KOPT-K1 (cell line): Measurements from ENCODE around the gene STK32B.
"Not testable (repeated sequence)": the region's sequence is repeated elsewhere in the genome, so short reads cannot be mapped to it uniquely, and the experiment has no call there.

Source experiments
- H3K27ac ChIP-seq: fragments of 200-600 bp; sonication (generic); 2 replicates; pipeline ENCODE4 v1.5.1; 2016; ENCODE audit warnings: antibody characterized with exemption, mild to moderate bottlenecking, low read depth, low read length; ENCODE audit not compliant: poor library complexity, severe bottlenecking
- H3K36me3 ChIP-seq: fragments of 200-600 bp; sonication (generic); 2 replicates; pipeline ENCODE4 v1.5.1; 2017; ENCODE audit warnings: antibody characterized with exemption, mild to moderate bottlenecking, low read length, moderate library complexity; ENCODE audit not compliant: insufficient read depth
- H3K9me3 ChIP-seq: fragments of 200-600 bp; sonication (generic); 2 replicates; pipeline ENCODE4 v1.5.1; 2017; ENCODE audit warnings: antibody characterized with exemption, low read length, mild to moderate bottlenecking; ENCODE audit not compliant: insufficient read depth, poor library complexity, severe bottlenecking

STK32B gene

GRCh38 chr4:5222951-5223350 is 171.7 kb downstream of the STK32B start:
- Histone ChIP-seq H3K27ac (no peak overlapping the region), H3K9me3 (peaks cover 13% of the 10 kb centered on the region), H3K36me3 (no peaks in the 10 kb centered on the region)

GRCh38 chr4:5224340-5224739 is 173.1 kb downstream of the STK32B start:
- Histone ChIP-seq H3K9me3 (peaks cover 13% of the 10 kb centered on the region), H3K27ac (no peak overlapping the region), H3K36me3 (no peaks in the 10 kb centered on the region)

- H3K9me3 ChIP-seq = no peaks in the 10 kb centered on the region
- H3K27ac ChIP-seq = no peak overlapping the region
Measured at GRCh38 chr4:5232549-5232948, 181.3 kb downstream of the STK32B start.

GRCh38 chr4:5237086-5237660 is 185.9 kb downstream of the STK32B start:
- Histone ChIP-seq H3K9me3 (no peaks in the 10 kb centered on the region), H3K36me3 (no peaks in the 10 kb centered on the region), H3K27ac (no peak overlapping the region)

More at GRCh38 chr4:5232549-5232948, 181.3 kb downstream of the STK32B start:
- H3K36me3 ChIP-seq = no peaks in the 10 kb centered on the region

- no peak overlapping the region for H3K27ac ChIP-seq
- no peaks in the 10 kb centered on the region for H3K9me3 ChIP-seq
Measured at GRCh38 chr4:5238173-5238572, 186.9 kb downstream of the STK32B start.

GRCh38 chr4:5247061-5247460 is 195.8 kb downstream of the STK32B start:
- H3K36me3 ChIP-seq, H3K27ac ChIP-seq, H3K9me3 ChIP-seq: not testable (repeated sequence)

More at GRCh38 chr4:5238173-5238572, 186.9 kb downstream of the STK32B start:
- no peaks in the 10 kb centered on the region for H3K36me3 ChIP-seq

GRCh38 chr4:5247735-5248134 is 196.5 kb downstream of the STK32B start:
- H3K9me3 ChIP-seq = no peaks in the 10 kb centered on the region
- H3K27ac ChIP-seq = no peak overlapping the region

GRCh38 chr4:5249727-5250126 is 198.4 kb downstream of the STK32B start:
- H3K36me3 ChIP-seq = no peaks in the 10 kb centered on the region
- H3K9me3 ChIP-seq = no peaks in the 10 kb centered on the region
- no peak overlapping the region for H3K27ac ChIP-seq

More at GRCh38 chr4:5247735-5248134, 196.5 kb downstream of the STK32B start:
- H3K36me3 ChIP-seq = no peaks in the 10 kb centered on the region

GRCh38 chr4:5250536-5250935 is 199.3 kb downstream of the STK32B start:
- not testable (repeated sequence) for H3K27ac ChIP-seq, H3K9me3 ChIP-seq, H3K36me3 ChIP-seq

GRCh38 chr4:5256421-5256820 is 205.1 kb downstream of the STK32B start:
- no peak overlapping the region for H3K27ac ChIP-seq
- no peaks in the 10 kb centered on the region for H3K9me3 ChIP-seq

GRCh38 chr4:5257086-5257485 is 205.8 kb downstream of the STK32B start:
- H3K9me3 ChIP-seq = no peaks in the 10 kb centered on the region
- no peaks in the 10 kb centered on the region for H3K36me3 ChIP-seq
- no peak overlapping the region for H3K27ac ChIP-seq

More at GRCh38 chr4:5256421-5256820, 205.1 kb downstream of the STK32B start:
- no peaks in the 10 kb centered on the region for H3K36me3 ChIP-seq

GRCh38 chr4:5259471-5259870 is 208.2 kb downstream of the STK32B start:
- H3K36me3 ChIP-seq = no peaks in the 10 kb centered on the region
- H3K27ac ChIP-seq = no peak overlapping the region
- H3K9me3 ChIP-seq = no peaks in the 10 kb centered on the region

GRCh38 chr4:5260121-5260520 is 208.8 kb downstream of the STK32B start:
- Histone ChIP-seq H3K27ac (no peak overlapping the region), H3K9me3 (no peaks in the 10 kb centered on the region), H3K36me3 (no peaks in the 10 kb centered on the region)

- Histone ChIP-seq H3K9me3 (no peaks in the 10 kb centered on the region), H3K27ac (no peak overlapping the region), H3K36me3 (no peaks in the 10 kb centered on the region)
Measured at GRCh38 chr4:5261866-5262265, 210.6 kb downstream of the STK32B start.

- no peaks in the 10 kb centered on the region for H3K9me3 ChIP-seq
- no peak overlapping the region for H3K27ac ChIP-seq
- H3K36me3 ChIP-seq = no peaks in the 10 kb centered on the region
Measured at GRCh38 chr4:5266991-5267390, 215.7 kb downstream of the STK32B start.

- H3K9me3 ChIP-seq = no peaks in the 10 kb centered on the region
- no peaks in the 10 kb centered on the region for H3K36me3 ChIP-seq
- H3K27ac ChIP-seq = no peak overlapping the region
Measured at GRCh38 chr4:5267408-5267807, 216.1 kb downstream of the STK32B start.
